Hepatocyte (in vitro differentiated cells): ENCODE data around the gene EPHA6. TPM values are rescaled to one million over a fixed set of nuclear protein-coding genes. Genes with fewer than 3 reads are reported as not detected.
A peak's percentile ranks its signal among the peaks of the same experiment; 100 is the strongest.

Experiments
- DNase-seq: peaks from one replicate; pipeline ENCODE4 v3.0.0-alpha.2; 2016; ENCODE audit warnings: low spot score
- H2AFZ ChIP-seq: fragments of 200-600 bp; sonication (generic); 2 replicates; pipeline ENCODE4 v1.6.0; 2016; ENCODE audit warnings: antibody characterized with exemption, mild to moderate bottlenecking
- H3K27ac ChIP-seq: fragments of 200-600 bp; sonication (generic); 2 replicates; pipeline ENCODE4 v1.5.1; 2016; ENCODE audit warnings: mild to moderate bottlenecking
- H3K27me3 ChIP-seq: fragments of 200-600 bp; sonication (generic); 2 replicates; pipeline ENCODE4 v1.6.1; 2016
- H3K36me3 ChIP-seq: fragments of 200-600 bp; sonication (generic); replicated peaks from 2 replicates; pipeline ENCODE4 v1.5.1; 2016; ENCODE audit warnings: low read depth; ENCODE audit not compliant: insufficient read depth
- H3K4me1 ChIP-seq: fragments of 200-600 bp; sonication (generic); 2 replicates; pipeline ENCODE4 v1.5.1; 2016; ENCODE audit warnings: mild to moderate bottlenecking, moderate library complexity; ENCODE audit not compliant: insufficient read depth
- H3K4me2 ChIP-seq: fragments of 200-600 bp; sonication (generic); 2 replicates; pipeline ENCODE4 v1.6.0; 2016
- H3K4me3 ChIP-seq: fragments of 200-600 bp; sonication (generic); 2 replicates; pipeline ENCODE4 v1.5.1; 2016; ENCODE audit warnings: mild to moderate bottlenecking
- H3K79me2 ChIP-seq: fragments of 200-600 bp; sonication (generic); 2 replicates; pipeline ENCODE4 v1.6.0; 2017; ENCODE audit warnings: mild to moderate bottlenecking
- H3K9me2 ChIP-seq: fragments of 200-600 bp; sonication (generic); replicated peaks from 2 replicates; pipeline ENCODE4 v1.6.0; 2017; ENCODE audit warnings: mild to moderate bottlenecking; ENCODE audit not compliant: insufficient read depth
- H3K9me3 ChIP-seq: fragments of 200-600 bp; sonication (generic); 2 replicates; pipeline ENCODE4 v1.5.1; 2016; ENCODE audit warnings: low read depth, mild to moderate bottlenecking
- H4K20me1 ChIP-seq: fragments of 200-600 bp; sonication (generic); 2 replicates; pipeline ENCODE4 v1.6.0; 2016; ENCODE audit warnings: mild to moderate bottlenecking; ENCODE audit not compliant: insufficient read depth, poor library complexity, severe bottlenecking
- CTCF ChIP-seq: fragments of 200-600 bp; sonication (generic); IDR thresholded peaks from 2 replicates; pipeline ENCODE4 v1.5.1; 2016; ENCODE audit warnings: antibody characterized with exemption, mild to moderate bottlenecking; ENCODE audit not compliant: poor library complexity
- EZH2 ChIP-seq: fragments of 200-600 bp; sonication (generic); IDR thresholded peaks from 2 replicates; pipeline ENCODE4 v1.6.1; 2016; ENCODE audit warnings: antibody characterized with exemption, mild to moderate bottlenecking, borderline replicate concordance
- EZH2phosphoT487 ChIP-seq: fragments of 200-600 bp; sonication (generic); IDR thresholded peaks from one replicate; pipeline ENCODE4 v1.6.1; 2018; ENCODE audit warnings: antibody characterized with exemption, mild to moderate bottlenecking, low read depth, moderate library complexity; ENCODE audit not compliant: unreplicated experiment, severe bottlenecking
- WGBS: methylation state at CpG from one replicate; pipeline ENCODE4 v1.1.6; 2016; ENCODE audit warnings: low lambda C conversion rate; ENCODE audit errors: missing lambda C conversion rate; 5-methylcytosine and 5-hydroxymethylcytosine counted together
- polyA plus RNA-seq: library from polyadenylated mRNA; unstranded; fragments of >200 nt; fragmentation: Nextera tagmentation; extraction: Ambion mirVana; gene quantifications from 2 replicates; pipeline ENCODE4 v1.2.1, GENCODE V29; 2016
- total RNA-seq: library from RNA; depleted of rRNA; stranded (reverse); fragments of >200 nt; gene quantifications from 2 replicates; pipeline ENCODE4 v1.2.3, GENCODE V29; 2014

The EPHA6 gene
- total and polyA plus RNA-seq, 2 experiments from 2014 or later: 3.4 to 16.7 TPM

- Histone ChIP-seq H3K9me2 (no peaks in the 10 kb centered on the region), H2AFZ (peak overlapping the region; percentile 81), H3K27ac (no peak overlapping the region), H3K36me3 (no peaks in the 10 kb centered on the region), H3K9me3 (no peaks in the 10 kb centered on the region), H4K20me1 (no peaks in the 10 kb centered on the region), H3K4me2 (peak overlapping the region; percentile 85), H3K27me3 (no peaks in the 10 kb centered on the region), H3K4me1 (no peaks in the 10 kb centered on the region), H3K4me3 (peak overlapping the region; percentile 53), H3K79me2 (peaks cover 29% of the 10 kb centered on the region)
- WGBS: 4% methylated on average over 49 of the region's 50 CpGs
- peak; percentile 34 for DNase-seq
- TF ChIP-seq CTCF (no peak), EZH2 (no peak), EZH2phosphoT487 (no peak)
These were observed 515 bp downstream of the EPHA6 start for GRCh38 chr3:96814651-96815567.

- H3K4me3 ChIP-seq: no peak overlapping the region
- no peak for DNase-seq
- no peak overlapping the region for H2AFZ ChIP-seq
- no peaks in the 10 kb centered on the region for H3K36me3 ChIP-seq
- WGBS: 75% methylated on average over 2 of the region's 2 CpGs
- no peaks in the 10 kb centered on the region for H3K79me2 ChIP-seq
- no peaks in the 10 kb centered on the region for H3K9me2 ChIP-seq
- no peaks in the 10 kb centered on the region for H3K9me3 ChIP-seq
- no peak overlapping the region for H3K4me2 ChIP-seq
- no peak for TF ChIP-seq EZH2phosphoT487
- H3K27me3 ChIP-seq: no peaks in the 10 kb centered on the region
- no peaks in the 10 kb centered on the region for H3K4me1 ChIP-seq
- H3K27ac ChIP-seq: no peak overlapping the region
- H4K20me1 ChIP-seq: no peaks in the 10 kb centered on the region
These were observed 16.8 kb downstream of the EPHA6 start for GRCh38 chr3:96831175-96831574.

GRCh38 chr3:96833301-96833700, 18.9 kb downstream of the EPHA6 start:
- H3K4me3 ChIP-seq: no peak overlapping the region
- no peaks in the 10 kb centered on the region for H3K4me1 ChIP-seq
- H2AFZ ChIP-seq: no peak overlapping the region
- no peaks in the 10 kb centered on the region for H4K20me1 ChIP-seq
- H3K79me2 ChIP-seq: no peaks in the 10 kb centered on the region
- no peak overlapping the region for H3K27ac ChIP-seq
- H3K9me3 ChIP-seq: no peaks in the 10 kb centered on the region
- no peak for TF ChIP-seq CTCF
- TF ChIP-seq EZH2: no peak
- no peak for TF ChIP-seq EZH2phosphoT487
- no peak overlapping the region for H3K4me2 ChIP-seq
- no peaks in the 10 kb centered on the region for H3K36me3 ChIP-seq
- no peak for DNase-seq
- H3K9me2 ChIP-seq: no peaks in the 10 kb centered on the region
- H3K27me3 ChIP-seq: no peaks in the 10 kb centered on the region

- no peak for TF ChIP-seq CTCF
- TF ChIP-seq EZH2phosphoT487: no peak
- TF ChIP-seq EZH2: no peak
- no peak overlapping the region for H3K4me2 ChIP-seq
- no peaks in the 10 kb centered on the region for H3K4me1 ChIP-seq
- H3K36me3 ChIP-seq: no peaks in the 10 kb centered on the region
- H4K20me1 ChIP-seq: no peaks in the 10 kb centered on the region
- no peak for DNase-seq
- peaks cover 3% of the 10 kb centered on the region for H3K79me2 ChIP-seq
- no peaks in the 10 kb centered on the region for H3K27me3 ChIP-seq
- WGBS: 52% methylated on average over 2 of the region's 2 CpGs
- H3K4me3 ChIP-seq: no peak overlapping the region
- no peaks in the 10 kb centered on the region for H3K9me2 ChIP-seq
- H3K27ac ChIP-seq: no peak overlapping the region
- no peak overlapping the region for H2AFZ ChIP-seq
- H3K9me3 ChIP-seq: no peaks in the 10 kb centered on the region
These were observed 21.9 kb downstream of the EPHA6 start for GRCh38 chr3:96836153-96836915.
